GM12878 (cell line): ENCODE data around the gene CHPT1.

Source experiments
- EZH2 ChIP-seq: IDR thresholded peaks from 2 replicates; pipeline ENCODE4 v1.6.1; 2012; ENCODE audit warnings: low read depth, mild to moderate bottlenecking, control low read depth, inconsistent platforms, low read length, borderline replicate concordance; ENCODE audit not compliant: control insufficient read depth
- HCFC1 ChIP-seq: fragments of 150-350 bp; IDR thresholded peaks from 2 replicates; pipeline ENCODE4 v1.6.1; 2014; ENCODE audit warnings: low read length
- JUND ChIP-seq: IDR thresholded peaks from 2 replicates; pipeline ENCODE4 v1.6.1; 2012; ENCODE audit warnings: low read depth, mild to moderate bottlenecking, low read length, improper control_type of control experiment, moderate library complexity
- MYC ChIP-seq: IDR thresholded peaks from 2 replicates; pipeline ENCODE4 v1.6.1; 2011; ENCODE audit warnings: mild to moderate bottlenecking, low read length, moderate library complexity, inconsistent platforms; ENCODE audit not compliant: insufficient read depth, insufficient replicate concordance, insufficient read length, severe bottlenecking
- POLR2AphosphoS2 ChIP-seq: IDR thresholded peaks from 2 replicates; pipeline ENCODE4 v1.6.1; 2011; ENCODE audit warnings: low read depth, mild to moderate bottlenecking, low read length, improper control_type of control experiment, moderate library complexity
- TF ChIP-seq, protein P1 (sequence below): fragments of 450-650 bp; IDR thresholded peaks from 2 replicates; pipeline ENCODE4 v1.6.1; 2017; ENCODE audit warnings: mild to moderate bottlenecking, low read depth, inconsistent platforms; ENCODE audit not compliant: poor library complexity, severe bottlenecking
- TF ChIP-seq, protein P2 (sequence below): IDR thresholded peaks from 2 replicates; pipeline ENCODE4 v1.6.1; 2012; ENCODE audit warnings: low read depth, low read length, improper control_type of control experiment
- TF ChIP-seq, protein P3 (sequence below), 3 experiments: IDR thresholded peaks in 2 of 3; conservative IDR thresholded peaks in 1 of 3; 2 replicates each; pipeline ENCODE4 v1.5.1; 2011; ENCODE audit warnings: low read depth in 3 of 3, low read length in 3 of 3, mild to moderate bottlenecking in 3 of 3, control low read depth in 2 of 3, moderate library complexity in 2 of 3, inconsistent platforms in 1 of 3, mixed read lengths in 1 of 3; ENCODE audit not compliant: control insufficient read depth in 2 of 3, insufficient read depth in 1 of 3; ENCODE audit errors: extremely low read depth in 1 of 3

DNA sequence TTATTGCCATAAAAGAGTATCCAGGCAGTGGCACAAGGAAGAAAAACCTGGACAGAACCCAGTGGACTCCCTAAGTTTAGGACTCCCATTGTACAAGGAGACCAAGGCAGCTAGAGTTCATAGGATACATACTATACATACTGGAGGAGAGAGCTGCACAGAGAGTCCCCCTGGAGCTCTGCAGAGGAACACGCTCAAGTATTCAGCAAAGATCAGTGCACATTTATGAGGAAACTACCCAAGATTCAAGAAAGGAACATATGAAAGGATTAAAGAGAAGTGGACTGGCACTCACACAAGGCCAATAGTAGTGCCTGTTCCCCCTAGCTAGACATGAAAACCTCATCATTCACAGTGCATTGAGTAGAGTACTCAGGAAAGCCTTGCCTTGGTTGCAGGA, 43.0 kb upstream of the CHPT1 start:
- TF ChIP-seq MYC (no peak), EZH2 (no peak), JUND (no peak), HCFC1 (no peak), POLR2AphosphoS2 (no peak)
- TF ChIP-seq, protein P1, sequence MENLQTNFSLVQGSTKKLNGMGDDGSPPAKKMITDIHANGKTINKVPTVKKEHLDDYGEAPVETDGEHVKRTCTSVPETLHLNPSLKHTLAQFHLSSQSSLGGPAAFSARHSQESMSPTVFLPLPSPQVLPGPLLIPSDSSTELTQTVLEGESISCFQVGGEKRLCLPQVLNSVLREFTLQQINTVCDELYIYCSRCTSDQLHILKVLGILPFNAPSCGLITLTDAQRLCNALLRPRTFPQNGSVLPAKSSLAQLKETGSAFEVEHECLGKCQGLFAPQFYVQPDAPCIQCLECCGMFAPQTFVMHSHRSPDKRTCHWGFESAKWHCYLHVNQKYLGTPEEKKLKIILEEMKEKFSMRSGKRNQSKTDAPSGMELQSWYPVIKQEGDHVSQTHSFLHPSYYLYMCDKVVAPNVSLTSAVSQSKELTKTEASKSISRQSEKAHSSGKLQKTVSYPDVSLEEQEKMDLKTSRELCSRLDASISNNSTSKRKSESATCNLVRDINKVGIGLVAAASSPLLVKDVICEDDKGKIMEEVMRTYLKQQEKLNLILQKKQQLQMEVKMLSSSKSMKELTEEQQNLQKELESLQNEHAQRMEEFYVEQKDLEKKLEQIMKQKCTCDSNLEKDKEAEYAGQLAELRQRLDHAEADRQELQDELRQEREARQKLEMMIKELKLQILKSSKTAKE = no peak
- TF ChIP-seq, protein P2, sequence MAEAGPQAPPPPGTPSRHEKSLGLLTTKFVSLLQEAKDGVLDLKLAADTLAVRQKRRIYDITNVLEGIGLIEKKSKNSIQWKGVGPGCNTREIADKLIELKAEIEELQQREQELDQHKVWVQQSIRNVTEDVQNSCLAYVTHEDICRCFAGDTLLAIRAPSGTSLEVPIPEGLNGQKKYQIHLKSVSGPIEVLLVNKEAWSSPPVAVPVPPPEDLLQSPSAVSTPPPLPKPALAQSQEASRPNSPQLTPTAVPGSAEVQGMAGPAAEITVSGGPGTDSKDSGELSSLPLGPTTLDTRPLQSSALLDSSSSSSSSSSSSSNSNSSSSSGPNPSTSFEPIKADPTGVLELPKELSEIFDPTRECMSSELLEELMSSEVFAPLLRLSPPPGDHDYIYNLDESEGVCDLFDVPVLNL = no peak
- TF ChIP-seq, protein P3, sequence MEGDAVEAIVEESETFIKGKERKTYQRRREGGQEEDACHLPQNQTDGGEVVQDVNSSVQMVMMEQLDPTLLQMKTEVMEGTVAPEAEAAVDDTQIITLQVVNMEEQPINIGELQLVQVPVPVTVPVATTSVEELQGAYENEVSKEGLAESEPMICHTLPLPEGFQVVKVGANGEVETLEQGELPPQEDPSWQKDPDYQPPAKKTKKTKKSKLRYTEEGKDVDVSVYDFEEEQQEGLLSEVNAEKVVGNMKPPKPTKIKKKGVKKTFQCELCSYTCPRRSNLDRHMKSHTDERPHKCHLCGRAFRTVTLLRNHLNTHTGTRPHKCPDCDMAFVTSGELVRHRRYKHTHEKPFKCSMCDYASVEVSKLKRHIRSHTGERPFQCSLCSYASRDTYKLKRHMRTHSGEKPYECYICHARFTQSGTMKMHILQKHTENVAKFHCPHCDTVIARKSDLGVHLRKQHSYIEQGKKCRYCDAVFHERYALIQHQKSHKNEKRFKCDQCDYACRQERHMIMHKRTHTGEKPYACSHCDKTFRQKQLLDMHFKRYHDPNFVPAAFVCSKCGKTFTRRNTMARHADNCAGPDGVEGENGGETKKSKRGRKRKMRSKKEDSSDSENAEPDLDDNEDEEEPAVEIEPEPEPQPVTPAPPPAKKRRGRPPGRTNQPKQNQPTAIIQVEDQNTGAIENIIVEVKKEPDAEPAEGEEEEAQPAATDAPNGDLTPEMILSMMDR (IDR thresholded peaks at IDR 0.05 in 2 of 3, conservative IDR thresholded peaks at IDR 0.05 in 1 of 3; ENCODE audit: control insufficient read depth in 2 of 3, extremely low read depth in 1 of 3, insufficient read depth in 1 of 3, low read depth in 3 of 3, low read length in 3 of 3) = no peak
